ENCODE results near the gene SDCBP2.

SDCBP2 gene, protein sequence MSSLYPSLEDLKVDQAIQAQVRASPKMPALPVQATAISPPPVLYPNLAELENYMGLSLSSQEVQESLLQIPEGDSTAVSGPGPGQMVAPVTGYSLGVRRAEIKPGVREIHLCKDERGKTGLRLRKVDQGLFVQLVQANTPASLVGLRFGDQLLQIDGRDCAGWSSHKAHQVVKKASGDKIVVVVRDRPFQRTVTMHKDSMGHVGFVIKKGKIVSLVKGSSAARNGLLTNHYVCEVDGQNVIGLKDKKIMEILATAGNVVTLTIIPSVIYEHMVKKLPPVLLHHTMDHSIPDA

DNA sequence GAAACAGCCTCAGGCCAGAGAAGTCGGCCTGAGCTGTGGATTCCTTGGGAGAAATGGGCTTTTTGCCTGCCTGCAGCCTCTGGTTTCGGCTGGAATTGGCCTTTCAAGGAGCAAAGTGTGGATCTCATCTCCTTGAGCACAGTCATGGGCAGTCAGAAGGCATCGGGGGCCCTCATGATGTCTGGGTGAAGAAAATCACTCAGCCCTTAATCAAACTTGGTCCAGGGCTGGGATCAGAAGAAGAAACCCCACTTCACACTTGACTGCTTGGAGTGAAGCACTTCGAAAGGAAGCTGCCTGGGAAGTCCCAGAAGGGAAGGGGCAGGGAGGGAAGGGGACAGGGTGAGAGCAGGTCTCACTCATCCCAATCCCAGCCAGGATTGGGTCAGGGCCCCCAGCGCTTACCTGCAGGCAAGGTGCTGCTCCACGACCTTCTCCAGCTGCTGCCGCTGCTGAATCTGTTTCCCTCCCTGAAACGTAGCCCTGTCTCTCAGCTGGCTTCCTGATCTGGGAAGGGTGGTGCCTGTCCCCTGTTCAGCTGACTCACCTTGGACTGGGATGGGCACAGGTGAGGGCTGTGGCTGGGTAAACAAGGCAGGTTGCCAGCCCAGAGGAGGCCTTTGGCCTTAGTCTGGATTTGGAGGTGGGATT lies at the start of gene SDCBP2:
SDCBP2 (minus strand) TSS at position 460 of the 651 bp plus-strand sequence. CDS start 8,723 bp downstream, outside the sequence.
- DNase-seq = no peak

GRCh38 chr20:1378735-1379125 lies 49.8 kb upstream of the SDCBP2 start:
- DNase-seq = no peak

- no peak for DNase-seq
Measured at GRCh38 chr20:1377984-1378734, 49.2 kb upstream of the SDCBP2 start.

- DNase-seq = no peak
Measured at GRCh38 chr20:1377341-1377871, 48.5 kb upstream of the SDCBP2 start.

DNA sequence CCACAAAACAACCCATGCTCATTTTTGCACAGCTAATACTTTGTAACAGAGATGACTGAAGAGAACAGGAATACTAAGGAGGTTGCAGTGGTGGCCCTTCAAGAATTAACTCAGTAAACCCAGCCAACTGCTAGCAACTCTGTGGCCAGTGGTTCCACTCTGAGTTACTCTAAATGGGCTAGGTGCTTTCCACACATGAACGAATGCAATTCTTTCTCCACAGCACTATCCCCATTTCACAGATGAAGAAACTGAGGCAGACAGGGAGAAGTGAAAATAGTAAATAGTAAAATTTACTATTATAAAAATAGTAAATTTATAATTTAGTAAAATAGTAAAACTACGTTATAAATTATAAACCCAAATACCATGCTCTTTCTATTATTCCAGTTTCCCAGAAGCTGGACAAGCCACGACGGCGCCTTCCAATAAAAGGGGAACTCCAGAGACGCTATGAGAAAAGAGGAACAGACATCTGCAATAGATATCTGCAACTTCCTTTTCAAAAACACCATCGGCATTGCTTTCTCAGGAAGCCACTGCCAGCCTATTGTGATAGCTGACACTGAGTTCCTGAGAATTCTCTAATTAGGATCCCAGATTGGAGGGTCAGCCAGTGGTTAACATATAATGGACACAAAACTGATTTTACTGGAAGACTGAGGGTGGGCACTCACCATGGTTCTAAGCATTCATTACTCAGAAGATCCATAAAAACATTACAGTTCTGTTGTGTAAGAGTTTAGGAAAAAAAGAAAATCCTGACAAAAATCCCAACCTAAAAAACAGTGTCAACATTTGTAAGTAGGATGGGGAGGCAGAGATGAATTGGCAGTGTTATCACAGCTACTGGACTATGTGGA lies 47.7 kb upstream of the SDCBP2 start:
- no peak for DNase-seq

- DNase-seq = no peak
Measured at GRCh38 chr20:1376007-1376406, 47.1 kb upstream of the SDCBP2 start.

GRCh38 chr20:1375515-1375914 lies 46.6 kb upstream of the SDCBP2 start:
- DNase-seq = no peak

- DNase-seq = no peak
Measured at GRCh38 chr20:1374246-1374645, 45.3 kb upstream of the SDCBP2 start.

DNA sequence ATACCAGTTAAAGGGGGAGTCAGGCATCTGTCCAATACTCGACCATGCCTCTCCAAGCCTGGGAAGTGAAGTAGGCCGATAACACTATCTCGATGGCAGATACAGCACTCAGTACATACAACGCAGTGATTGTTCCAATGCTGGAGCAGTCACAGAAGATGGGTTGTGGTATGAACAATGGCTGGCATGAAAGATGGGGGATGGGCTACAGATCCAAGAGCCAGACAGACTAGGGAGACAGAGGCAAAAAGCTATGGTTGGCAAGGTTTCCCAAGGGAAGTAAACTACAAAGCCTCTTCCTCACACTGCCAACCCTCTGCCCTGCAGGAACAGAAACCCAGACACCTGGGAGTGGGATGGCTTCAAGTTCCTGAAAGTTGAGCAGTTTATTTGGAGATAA lies 44.7 kb upstream of the SDCBP2 start:
- no peak for DNase-seq

GRCh38 chr20:1373036-1373435 lies 44.1 kb upstream of the SDCBP2 start:
- DNase-seq = no peak

DNA sequence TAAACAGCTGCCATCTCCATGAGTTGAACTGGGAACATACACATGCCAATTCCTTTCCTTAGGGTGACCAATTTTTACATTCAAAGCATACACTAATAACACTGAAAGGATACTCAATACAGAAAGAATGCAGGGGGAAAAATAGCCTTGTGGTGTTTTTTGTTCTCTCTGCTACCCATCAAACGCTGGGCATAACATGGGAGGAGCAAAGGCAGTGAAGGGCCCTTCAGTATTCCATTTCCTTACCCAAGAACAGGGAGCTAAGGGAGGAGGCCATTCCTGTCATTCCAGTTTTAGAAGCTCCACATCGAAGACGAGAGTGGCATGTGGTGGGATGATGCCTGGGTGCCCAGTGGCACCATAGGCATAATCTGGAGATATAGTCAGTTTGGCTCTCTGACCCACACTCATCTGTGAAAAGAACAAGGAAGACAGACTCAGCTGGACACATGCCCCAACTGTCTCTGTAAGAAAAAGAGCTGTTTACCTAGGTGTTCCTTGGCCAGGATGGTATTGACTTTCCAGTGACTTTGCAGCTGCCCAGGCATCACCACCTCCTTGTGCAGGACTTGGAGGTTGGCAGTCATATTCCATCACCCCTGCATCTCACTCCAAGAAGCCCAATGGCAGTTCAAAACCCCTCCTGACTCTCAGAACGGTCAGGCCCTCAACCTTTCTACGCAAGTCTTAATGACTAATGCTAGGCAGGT lies 43.0 kb upstream of the SDCBP2 start:
- DNase-seq = no peak

DNA sequence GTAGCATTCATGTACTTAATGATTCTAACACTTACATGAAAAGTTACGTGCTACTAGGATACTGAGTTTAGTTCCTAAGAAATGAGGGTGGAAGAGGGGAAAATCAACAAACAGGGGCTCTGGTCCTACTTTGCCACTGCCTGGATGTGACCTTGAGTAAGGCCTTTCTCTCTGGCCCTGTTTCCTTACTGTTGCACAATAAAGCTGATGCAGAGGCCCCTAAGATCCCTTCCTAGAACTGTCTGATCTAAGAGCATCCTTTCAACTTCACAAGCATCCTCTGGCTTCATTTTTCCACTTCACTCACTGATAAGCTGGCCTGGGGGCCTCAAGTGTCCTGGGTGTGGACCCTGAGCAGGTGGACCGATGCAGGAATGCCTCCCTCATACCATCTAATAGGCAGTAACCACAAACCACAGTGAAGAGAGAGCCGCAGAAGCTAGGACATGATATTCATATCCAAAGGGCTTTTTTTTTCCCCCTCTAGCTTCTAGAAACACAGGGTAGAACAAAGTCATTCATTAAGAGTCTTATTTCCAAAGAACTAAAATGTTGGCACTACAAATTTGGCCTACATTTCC lies 42.4 kb upstream of the SDCBP2 start:
- no peak for DNase-seq

DNA sequence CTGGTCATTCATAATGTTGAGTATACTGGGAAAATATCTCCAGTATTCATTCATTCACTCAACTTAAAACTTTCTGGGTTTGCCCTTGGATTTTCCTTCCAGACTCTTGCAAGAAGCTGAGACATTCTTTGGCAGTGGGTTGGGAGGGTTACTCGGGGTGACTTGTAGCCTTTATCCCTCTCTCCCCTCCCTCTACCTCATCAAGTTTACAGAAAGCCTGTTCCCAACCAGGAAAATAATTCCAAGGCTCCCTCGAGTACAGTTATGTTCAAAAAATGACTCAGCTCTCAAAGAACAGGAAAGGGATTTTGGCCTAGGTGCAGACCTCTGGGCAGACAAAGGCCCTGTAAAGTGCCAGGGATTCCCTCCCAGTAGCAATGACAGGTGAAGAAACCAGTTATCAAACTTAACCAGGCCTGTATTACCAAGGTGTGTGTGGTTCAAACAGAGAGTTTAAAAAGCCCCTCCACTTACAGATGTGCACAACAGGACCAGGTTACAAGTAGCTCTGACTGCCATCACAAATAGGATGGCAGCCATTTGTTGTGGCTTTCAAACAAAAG lies 41.7 kb upstream of the SDCBP2 start:
- no peak for DNase-seq

- DNase-seq = no peak
Measured at GRCh38 chr20:1369970-1370369, 41.0 kb upstream of the SDCBP2 start.

DNA sequence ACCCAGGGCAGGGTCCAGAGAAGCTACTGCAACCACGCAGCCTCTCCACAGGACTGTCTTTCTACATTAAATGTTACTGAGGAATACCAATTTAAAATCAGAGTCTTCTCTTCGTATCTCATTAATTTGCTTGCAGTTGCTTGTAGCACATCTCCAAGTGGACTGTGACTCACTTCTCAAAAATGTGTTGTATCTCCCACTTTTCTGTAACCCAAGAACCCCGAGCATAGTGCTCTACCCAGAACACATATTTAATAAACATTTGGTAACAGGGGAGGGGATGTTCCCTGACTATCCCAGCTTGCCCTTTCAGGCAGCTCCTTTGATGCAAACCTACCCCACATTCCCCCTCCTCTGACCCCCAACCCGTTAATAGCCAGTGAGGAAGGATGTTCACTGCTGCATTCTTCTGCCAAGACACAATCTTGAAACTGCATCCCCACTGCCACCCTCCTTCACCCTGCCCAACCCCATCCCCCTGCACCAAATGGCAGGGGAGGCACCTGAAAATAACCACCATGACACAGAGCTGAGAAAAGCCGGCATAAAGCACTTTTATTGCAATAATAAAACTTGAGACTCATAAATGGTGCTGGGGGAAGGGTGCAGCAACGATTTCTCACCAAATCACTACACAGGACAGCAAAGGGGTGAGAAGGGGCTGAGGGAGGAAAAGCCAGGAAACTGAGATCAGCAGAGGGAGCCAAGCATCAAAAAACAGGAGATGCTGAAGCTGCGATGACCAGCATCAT lies 39.7 kb upstream of the SDCBP2 start:
- no peak for DNase-seq

- DNase-seq = no peak
Measured at GRCh38 chr20:1367479-1367878, 38.5 kb upstream of the SDCBP2 start.

DNA sequence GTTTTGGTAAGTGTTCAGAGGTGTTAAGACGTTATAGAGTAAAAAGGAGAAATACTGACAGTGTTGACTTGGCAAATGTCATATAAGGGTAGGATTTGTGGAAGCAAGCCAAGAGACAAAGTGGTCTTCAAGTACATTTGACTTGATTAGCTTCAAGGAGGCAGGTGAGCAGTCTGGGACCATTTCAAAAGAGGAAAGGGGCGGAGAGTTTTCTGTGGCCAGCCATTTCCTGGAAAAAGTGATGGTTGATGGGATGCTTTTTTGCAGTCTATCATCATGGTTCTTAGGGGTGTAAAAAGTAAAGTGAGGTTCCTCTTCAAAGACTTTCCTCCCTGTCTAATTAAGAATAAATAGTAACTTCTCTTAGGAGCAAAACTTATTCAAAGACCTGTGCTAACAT lies 35.2 kb upstream of the SDCBP2 start:
- DNase-seq = no peak

GRCh38 chr20:1363522-1363921 lies 34.6 kb upstream of the SDCBP2 start:
- no peak for DNase-seq

- no peak for DNase-seq
Measured at GRCh38 chr20:1362484-1362883, 33.5 kb upstream of the SDCBP2 start.

GRCh38 chr20:1360094-1360846 lies 31.3 kb upstream of the SDCBP2 start:
- DNase-seq = no peak

Measured in stimulated activated CD4-positive, alpha-beta T cell treated with anti-CD3 and anti-CD28 coated beads, Interleukin-12 subunit alpha, Interleukin-12 subunit beta, amount 100 ng/mL, for 4 hours (primary cell).